ENCODE measurements around the gene KRTAP10-6.
"Not testable (repeated sequence)": the region's sequence is repeated elsewhere in the genome, so short reads cannot be mapped to it uniquely, and the experiment has no call there.

The KRTAP10-6 gene

GRCh38 chr21:44596068-44596725 lies 3.9 kb upstream of the KRTAP10-6 start:
- no peak for DNase-seq

DNA sequence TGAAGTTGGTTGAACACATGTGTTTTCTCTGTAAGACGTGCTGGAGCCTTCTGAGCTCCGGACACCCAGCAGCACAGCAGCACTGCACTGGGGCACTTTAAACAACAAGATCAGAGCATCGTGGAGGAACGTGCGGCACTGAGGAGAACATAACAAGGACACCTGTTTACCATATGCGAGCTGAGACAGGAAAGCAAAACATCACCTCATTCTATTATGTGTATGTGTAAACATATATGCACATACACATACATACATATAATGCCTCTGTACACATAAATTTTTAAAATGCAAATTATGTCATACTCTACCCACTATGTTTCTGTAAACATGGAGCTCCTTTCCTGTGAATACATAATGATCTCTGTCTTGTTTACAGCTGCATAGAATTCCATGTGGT lies 3.2 kb upstream of the KRTAP10-6 start:
- no peak for DNase-seq

GRCh38 chr21:44594406-44594916 lies 2.2 kb upstream of the KRTAP10-6 start:
- no peak for DNase-seq

GRCh38 chr21:44593598-44594405 lies 1.5 kb upstream of the KRTAP10-6 start:
- no peak for DNase-seq

DNA sequence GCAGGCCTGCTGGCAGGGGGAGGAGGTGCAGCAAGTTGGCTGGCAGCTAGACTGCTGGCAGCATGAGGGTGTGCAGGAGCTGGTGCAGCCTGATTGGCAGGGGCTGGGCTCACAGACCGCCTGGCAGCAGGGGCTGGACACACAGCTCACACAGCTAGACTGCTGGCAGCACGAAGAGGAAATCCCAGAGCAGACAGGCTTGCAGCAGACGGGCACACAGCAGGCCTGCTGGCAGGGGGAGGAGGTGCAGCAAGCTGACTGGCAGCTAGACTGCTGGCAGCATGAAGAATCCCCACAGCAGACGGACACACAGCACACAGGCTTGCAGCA lies 539 bp downstream of the KRTAP10-6 start:
- DNase-seq = not testable (repeated sequence)

GRCh38 chr21:44590897-44591800 lies 1.2 kb downstream of the KRTAP10-6 start:
- DNase-seq = not testable (repeated sequence)

- DNase-seq = no peak
Observed at GRCh38 chr21:44590311-44590721, 2.0 kb downstream of the KRTAP10-6 start.

- DNase-seq = no peak
Observed at GRCh38 chr21:44589586-44590305, 2.6 kb downstream of the KRTAP10-6 start.

DNA sequence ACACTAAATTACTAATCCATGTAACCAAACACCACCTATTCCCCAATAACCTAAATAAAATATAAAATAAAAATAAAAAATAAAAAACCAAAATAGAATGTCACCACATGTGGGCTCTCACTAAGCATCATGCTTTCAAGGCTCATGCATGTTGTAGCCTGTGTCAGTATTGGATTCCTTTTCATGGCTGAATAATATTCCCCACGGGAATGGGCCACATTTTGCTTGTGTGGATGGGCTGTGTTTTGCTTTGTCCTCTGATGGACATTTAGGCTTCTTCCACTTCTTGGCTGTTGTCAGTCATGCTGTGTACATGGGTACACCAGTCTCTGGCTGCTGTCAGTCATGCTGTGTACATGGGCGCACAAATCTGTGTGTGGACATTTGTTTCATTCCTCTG lies 3.2 kb downstream of the KRTAP10-6 start:
- no peak for DNase-seq

DNA sequence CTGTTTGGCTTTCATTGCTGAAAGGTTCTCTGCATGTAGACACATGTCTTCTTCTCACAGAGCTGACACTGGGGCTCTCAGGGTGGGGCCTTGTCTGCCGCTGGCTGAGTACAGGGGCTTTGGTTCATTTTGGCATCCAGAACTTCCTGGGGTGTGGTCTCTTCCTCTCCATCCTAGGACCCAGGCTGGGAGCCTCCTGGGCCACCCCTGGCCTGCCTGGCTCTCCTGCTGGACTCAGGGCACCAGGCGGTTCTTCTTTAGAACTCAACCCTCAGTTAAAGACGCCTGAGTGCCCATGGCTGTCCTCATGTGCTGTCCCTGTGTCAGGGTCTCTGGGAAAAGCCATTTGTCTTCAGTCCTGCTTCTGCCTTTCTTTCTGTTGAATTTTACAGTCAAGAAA lies 6.4 kb downstream of the KRTAP10-6 start:
- no peak for DNase-seq

GRCh38 chr21:44583800-44584147 lies 8.5 kb downstream of the KRTAP10-6 start:
- no peak for DNase-seq

DNA sequence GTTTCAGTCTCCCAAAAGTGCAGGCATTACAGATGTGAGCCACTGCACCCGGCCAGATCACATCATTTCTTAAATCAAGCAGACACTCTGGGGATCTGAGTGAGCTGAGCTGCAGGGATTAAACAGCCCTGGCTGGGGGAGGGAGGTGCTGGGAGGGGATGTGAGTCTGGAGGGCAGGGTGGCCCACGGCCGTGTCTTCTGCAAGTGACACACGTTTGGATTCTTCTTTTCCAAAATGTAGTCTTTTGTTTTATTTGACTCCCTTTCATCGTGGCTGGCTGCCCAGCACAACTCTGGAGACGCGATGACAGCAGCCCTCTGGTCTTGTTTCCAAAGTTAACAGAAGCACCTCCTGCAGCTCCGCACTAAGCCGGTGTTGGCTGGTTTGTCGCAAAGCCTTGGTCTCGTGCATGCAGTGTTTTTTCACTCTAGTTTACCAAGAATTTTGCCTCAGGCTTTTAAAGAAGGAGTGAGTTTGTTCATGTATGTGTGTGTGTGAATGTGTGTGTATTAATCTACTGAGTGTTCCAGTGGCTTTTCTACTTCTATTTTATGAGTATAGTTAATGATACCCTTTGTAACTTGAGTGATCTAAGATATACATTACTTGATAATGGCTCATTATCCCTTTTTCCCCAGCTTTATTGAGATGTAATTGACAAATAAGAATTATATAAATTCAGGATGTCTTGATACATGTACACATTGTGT lies 9.1 kb downstream of the KRTAP10-6 start:
- no peak for DNase-seq

DNA sequence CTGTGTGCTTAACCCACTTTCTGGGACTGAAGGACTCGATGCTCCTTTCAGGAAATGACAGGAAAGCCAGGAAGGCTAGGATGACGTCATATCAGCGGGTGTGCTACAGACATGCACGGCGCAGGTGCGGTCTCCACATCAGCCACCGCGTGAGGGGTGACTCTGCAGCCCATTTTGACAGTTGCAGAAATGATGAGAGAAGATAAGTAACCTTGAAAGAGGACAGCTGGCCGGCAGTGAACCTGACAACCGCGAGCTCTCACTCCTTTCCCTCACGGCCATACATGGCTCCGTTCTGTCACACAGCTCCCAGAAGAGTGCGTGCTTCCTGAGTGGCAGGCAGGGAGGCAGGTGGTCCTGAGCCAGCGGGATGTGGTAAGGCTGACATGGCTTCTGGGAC lies 10.2 kb downstream of the KRTAP10-6 start:
- DNase-seq = no peak

GRCh38 chr21:44581158-44581557 lies 11.1 kb downstream of the KRTAP10-6 start:
- no peak for DNase-seq

- DNase-seq = not testable (repeated sequence)
Observed at GRCh38 chr21:44580231-44580821, 12.0 kb downstream of the KRTAP10-6 start, which contains the start of gene KRTAP10-5. Gene KRTAP10-5 (minus strand): TSS chr21:44580604. CDS start chr21:44580578, 26 bp downstream.

DNA sequence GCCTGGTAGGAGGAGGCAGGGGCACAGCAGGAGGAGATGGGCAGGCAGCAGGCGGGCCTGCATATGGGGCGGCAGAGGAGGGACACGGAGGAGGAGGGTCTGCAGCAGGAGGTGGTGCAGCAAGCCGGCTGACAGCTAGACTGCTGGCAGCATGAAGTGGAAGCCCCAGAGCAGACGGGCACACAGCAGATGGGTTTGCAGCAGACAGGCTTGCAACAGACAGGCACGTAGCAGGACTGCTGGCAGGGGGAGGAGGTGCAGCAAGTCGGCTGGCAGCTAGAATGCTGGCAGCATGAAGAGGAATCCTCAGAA lies 12.5 kb downstream of the KRTAP10-6 start:
- DNase-seq = no peak

GRCh38 chr21:44579056-44579832 lies 13.1 kb downstream of the KRTAP10-6 start:
- no peak for DNase-seq

DNA sequence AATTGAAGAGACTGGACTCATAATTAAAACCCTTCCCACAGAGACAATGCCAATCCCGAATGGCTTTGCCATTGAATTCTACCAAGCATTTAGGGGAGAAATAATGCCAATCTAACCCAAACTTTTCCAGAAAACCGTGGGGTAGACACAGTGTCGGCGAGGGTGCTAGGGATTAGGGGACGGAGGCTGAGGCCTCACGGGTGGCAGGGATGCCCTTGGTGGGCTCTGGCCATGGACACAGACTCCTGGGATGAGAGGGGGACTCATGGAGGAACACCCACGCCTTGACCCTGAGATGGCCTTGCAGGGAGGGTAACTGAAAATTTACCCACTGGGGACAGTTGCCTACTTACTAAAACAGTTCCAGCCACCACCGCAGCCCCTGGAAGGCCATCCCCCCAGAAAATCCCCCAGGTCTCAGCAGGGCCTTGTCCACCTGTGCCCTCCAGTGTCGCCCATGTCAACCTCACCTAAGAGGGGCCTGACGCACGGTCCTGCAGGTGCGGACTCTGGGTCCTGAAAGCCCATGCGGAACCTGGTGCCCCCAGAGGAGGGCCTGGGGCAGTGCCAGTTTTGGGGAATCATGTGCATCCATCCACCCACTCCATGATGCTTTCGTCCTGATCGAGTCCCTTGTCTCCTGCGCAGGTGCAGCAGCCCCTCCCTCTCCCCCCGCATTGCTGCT lies 13.8 kb downstream of the KRTAP10-6 start:
- DNase-seq = no peak

DNA sequence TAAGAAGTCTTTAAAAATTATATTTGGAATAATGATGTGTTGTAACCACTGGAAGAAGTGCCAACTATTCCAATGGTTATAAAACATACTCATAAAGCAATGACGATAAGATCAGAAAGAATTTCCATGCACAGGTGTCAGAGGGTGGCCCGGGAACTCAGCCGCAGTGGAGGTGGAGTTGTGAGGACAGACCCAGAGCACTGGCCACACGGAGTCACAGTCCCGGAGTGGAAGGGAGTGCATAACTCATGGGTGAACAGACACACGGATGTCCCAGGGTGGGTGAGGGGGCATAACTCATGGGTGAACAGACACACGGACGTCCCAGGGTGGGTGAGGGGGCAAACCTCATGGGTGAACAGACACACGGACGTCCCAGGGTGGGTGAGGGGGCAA lies 16.3 kb downstream of the KRTAP10-6 start:
- no peak for DNase-seq

- no peak for DNase-seq
Observed at GRCh38 chr21:44575307-44576024, 16.8 kb downstream of the KRTAP10-6 start.

Measured in activated gamma-delta T cell treated with Interleukin-2 at 50 U/mL for 16 hours (primary cell).